Effector CD4-positive, alpha-beta T cell (primary cell): Measurements from ENCODE around the gene RETN.

Experiments
- DNase-seq: peaks from one replicate; pipeline ENCODE4 v3.0.0-alpha.2; 2020

The RETN gene

GRCh38 chr19:7709932-7710460 is 41.1 kb downstream of the RETN start:
- no peak for DNase-seq

- no peak for DNase-seq
These were observed 41.8 kb downstream of the RETN start for GRCh38 chr19:7710616-7711015.

GRCh38 chr19:7715671-7716070 is 46.8 kb downstream of the RETN start:
- DNase-seq, result no peak

- no peak for DNase-seq
These were observed 47.9 kb downstream of the RETN start for GRCh38 chr19:7716762-7717161.

- DNase-seq, result no peak
These were observed 49.8 kb downstream of the RETN start for GRCh38 chr19:7718668-7719067.
